Measurements from ENCODE around the gene HAP1.
"Not testable (repeated sequence)": the region's sequence is repeated elsewhere in the genome, so short reads cannot be mapped to it uniquely, and the experiment has no call there.

Gene HAP1

GRCh38 chr17:41718287-41718645 lies 16.2 kb downstream of the HAP1 start:
- FAIRE-seq (no peak), DNase-seq (ENCODE audit: insufficient read length) (no peak)
- TF ChIP-seq POLR2A (IDR thresholded peaks at IDR 0.05; ENCODE audit: low read depth, low read length) (no peak), TAF1 (IDR thresholded peaks at IDR 0.05; ENCODE audit: borderline replicate concordance, low read depth, low read length) (no peak), POLR2AphosphoS5 (IDR thresholded peaks at IDR 0.05; ENCODE audit: low read depth, low read length) (no peak)

- DNase-seq (ENCODE audit: insufficient read length) (no peak), FAIRE-seq (no peak)
- TF ChIP-seq POLR2AphosphoS5 (IDR thresholded peaks at IDR 0.05; ENCODE audit: low read depth, low read length) = no peak
- TF ChIP-seq POLR2A (IDR thresholded peaks at IDR 0.05; ENCODE audit: low read depth, low read length) = no peak
- no peak for TF ChIP-seq TAF1 (IDR thresholded peaks at IDR 0.05; ENCODE audit: borderline replicate concordance, low read depth, low read length)
These were observed 16.8 kb downstream of the HAP1 start for GRCh38 chr17:41717408-41718286.

- DNase-seq (ENCODE audit: insufficient read length) (no peak), FAIRE-seq (no peak)
- TF ChIP-seq TAF1 (IDR thresholded peaks at IDR 0.05; ENCODE audit: borderline replicate concordance, low read depth, low read length) = no peak
- TF ChIP-seq POLR2A (IDR thresholded peaks at IDR 0.05; ENCODE audit: low read depth, low read length) = no peak
- no peak for TF ChIP-seq POLR2AphosphoS5 (IDR thresholded peaks at IDR 0.05; ENCODE audit: low read depth, low read length)
These were observed 22.6 kb downstream of the HAP1 start, which contains the start of gene GAST for GRCh38 chr17:41711669-41712400. TSS of gene GAST (plus strand) at chr17:41712331. CDS start at chr17:41715437, 3,106 bp downstream.

- no peak for DNase-seq (ENCODE audit: insufficient read length)
- no peak for FAIRE-seq
These were observed 23.9 kb downstream of the HAP1 start for GRCh38 chr17:41710472-41711090.

GRCh38 chr17:41707803-41708669 lies 26.4 kb downstream of the HAP1 start:
- FAIRE-seq (no peak), DNase-seq (ENCODE audit: insufficient read length) (no peak)
- TF ChIP-seq TAF1 (IDR thresholded peaks at IDR 0.05; ENCODE audit: borderline replicate concordance, low read depth, low read length) (no peak), POLR2AphosphoS5 (IDR thresholded peaks at IDR 0.05; ENCODE audit: low read depth, low read length) (no peak), POLR2A (IDR thresholded peaks at IDR 0.05; ENCODE audit: low read depth, low read length) (no peak)

More at GRCh38 chr17:41710472-41711090, 23.9 kb downstream of the HAP1 start:
- TF ChIP-seq POLR2AphosphoS5 (IDR thresholded peaks at IDR 0.05; ENCODE audit: low read depth, low read length) (no peak), TAF1 (IDR thresholded peaks at IDR 0.05; ENCODE audit: borderline replicate concordance, low read depth, low read length) (no peak), POLR2A (IDR thresholded peaks at IDR 0.05; ENCODE audit: low read depth, low read length) (no peak)

- DNase-seq (ENCODE audit: insufficient read length) (no peak), FAIRE-seq (no peak)
- TF ChIP-seq TAF1 (IDR thresholded peaks at IDR 0.05; ENCODE audit: borderline replicate concordance, low read depth, low read length) (no peak), POLR2AphosphoS5 (IDR thresholded peaks at IDR 0.05; ENCODE audit: low read depth, low read length) (no peak), POLR2A (IDR thresholded peaks at IDR 0.05; ENCODE audit: low read depth, low read length) (no peak)
These were observed 29.0 kb downstream of the HAP1 start for GRCh38 chr17:41705271-41705991.

GRCh38 chr17:41702712-41703111 lies 31.7 kb downstream of the HAP1 start:
- TF ChIP-seq TAF1 (IDR thresholded peaks at IDR 0.05; ENCODE audit: borderline replicate concordance, low read depth, low read length) = no peak
- no peak for DNase-seq (ENCODE audit: insufficient read length)
- FAIRE-seq = no peak

- not testable (repeated sequence) for FAIRE-seq
These were observed 33.6 kb downstream of the HAP1 start for GRCh38 chr17:41700843-41701242.

GRCh38 chr17:41697122-41697962 lies 37.1 kb downstream of the HAP1 start:
- DNase-seq (ENCODE audit: insufficient read length) (no peak), FAIRE-seq (no peak)
- TF ChIP-seq POLR2A (IDR thresholded peaks at IDR 0.05; ENCODE audit: low read depth, low read length) (no peak), POLR2AphosphoS5 (IDR thresholded peaks at IDR 0.05; ENCODE audit: low read depth, low read length) (no peak), TAF1 (IDR thresholded peaks at IDR 0.05; ENCODE audit: borderline replicate concordance, low read depth, low read length) (no peak)

More at GRCh38 chr17:41700843-41701242, 33.6 kb downstream of the HAP1 start:
- DNase-seq (ENCODE audit: insufficient read length) = not testable (repeated sequence)
